HG02678 (cell line): ENCODE measurements around the gene RBBP7.
"Not testable (repeated sequence)": the region's sequence is repeated elsewhere in the genome, so short reads cannot be mapped to it uniquely, and the experiment has no call there.

ENCODE experiments used
- ATAC-seq: cut with Tn5 transposase; IDR thresholded peaks from one replicate; pipeline ENCODE4 v1.9.1; 2021; ENCODE audit warnings: mild to moderate bottlenecking, moderate library complexity; ENCODE audit not compliant: unreplicated experiment

Gene RBBP7

DNA sequence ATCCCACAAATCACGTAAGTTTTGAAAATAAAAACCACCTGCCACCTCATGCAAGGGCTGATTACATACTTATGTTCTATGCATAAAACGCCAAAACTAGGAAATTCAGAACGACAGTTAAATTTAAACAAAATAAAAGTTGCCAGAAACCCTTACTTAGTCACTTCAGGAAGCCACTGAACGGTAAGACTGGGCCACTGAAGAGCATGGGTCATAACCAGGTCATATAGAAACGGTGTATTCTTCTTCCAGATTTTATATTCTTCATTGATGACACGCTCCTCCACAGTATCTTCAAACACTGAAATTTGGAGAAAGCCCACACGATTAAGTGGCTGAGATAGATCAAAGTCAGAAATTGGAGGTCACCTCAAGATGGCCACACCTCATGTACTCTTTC is 1.2 kb downstream of the RBBP7 start:
- no peak for ATAC-seq

DNA sequence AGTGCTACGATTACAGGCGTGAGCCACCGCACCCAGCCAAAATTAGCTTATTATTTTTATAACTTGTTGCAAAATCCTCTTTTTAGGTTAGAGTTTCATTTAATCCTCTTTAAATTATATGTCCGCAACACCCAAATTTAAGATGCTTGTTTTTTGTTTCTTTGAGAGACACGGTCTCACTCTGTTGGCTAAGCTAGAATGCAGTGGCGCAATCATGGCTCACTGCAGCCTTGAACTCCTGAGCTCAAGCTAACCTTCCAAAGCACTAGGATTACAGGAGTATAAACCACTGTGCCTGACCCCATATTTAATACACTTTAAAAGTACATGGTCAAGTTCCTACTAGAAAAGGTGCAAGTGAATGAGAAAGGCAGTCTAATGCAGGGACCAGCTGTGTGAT is 2.2 kb downstream of the RBBP7 start:
- no peak for ATAC-seq

DNA sequence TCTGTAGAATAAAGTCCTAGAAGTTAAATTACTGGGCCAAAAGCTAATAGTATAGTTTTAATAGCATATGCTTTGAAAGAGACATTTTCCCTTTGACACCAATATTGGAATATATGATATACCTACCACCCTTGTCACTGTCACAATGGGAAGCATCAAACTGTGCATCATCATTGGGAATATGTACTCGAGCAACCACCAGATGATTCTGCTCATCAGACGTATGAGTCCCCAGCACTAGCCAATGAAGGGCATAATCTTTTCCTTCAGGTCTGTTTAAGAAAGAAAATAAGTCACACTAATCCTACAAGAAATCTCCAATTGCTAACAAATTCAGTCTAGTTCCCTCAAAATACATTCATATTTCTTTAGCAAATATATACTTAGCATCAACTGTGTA is 7.3 kb downstream of the RBBP7 start:
- ATAC-seq, result no peak

DNA sequence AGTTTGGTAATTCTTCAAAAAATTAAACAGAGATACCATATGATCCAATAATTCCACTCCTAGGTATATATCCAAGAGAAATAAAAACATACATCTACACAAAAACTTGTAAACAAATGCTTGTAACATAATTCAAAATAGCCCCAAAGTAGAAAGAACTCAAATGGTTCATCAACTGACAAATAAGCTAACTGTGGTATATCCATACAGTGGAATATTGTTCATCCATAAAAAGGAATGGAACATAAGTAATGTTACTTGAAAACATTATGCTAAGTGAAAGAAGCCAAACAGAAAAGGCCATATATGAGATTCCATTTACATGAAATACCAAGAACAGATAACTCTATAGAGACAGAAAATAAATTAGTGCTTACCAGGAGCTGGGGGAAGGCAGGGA is 13.4 kb downstream of the RBBP7 start:
- ATAC-seq, result no peak

DNA sequence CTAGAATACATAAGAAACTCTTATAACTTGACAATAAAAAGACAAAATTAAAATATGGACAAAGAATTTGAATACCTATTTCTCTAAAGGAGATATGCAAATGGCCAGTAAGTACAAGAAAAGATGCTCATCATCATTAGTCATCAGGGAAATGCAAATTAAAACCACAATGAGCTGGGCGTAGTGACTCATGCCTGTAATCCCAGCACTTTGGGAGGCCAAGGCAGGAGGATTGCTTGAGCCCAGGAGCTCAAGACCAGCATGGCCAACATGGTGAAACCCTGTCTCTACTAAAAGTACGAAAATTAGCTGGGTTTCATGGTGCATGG is 14.1 kb downstream of the RBBP7 start:
- not testable (repeated sequence) for ATAC-seq

DNA sequence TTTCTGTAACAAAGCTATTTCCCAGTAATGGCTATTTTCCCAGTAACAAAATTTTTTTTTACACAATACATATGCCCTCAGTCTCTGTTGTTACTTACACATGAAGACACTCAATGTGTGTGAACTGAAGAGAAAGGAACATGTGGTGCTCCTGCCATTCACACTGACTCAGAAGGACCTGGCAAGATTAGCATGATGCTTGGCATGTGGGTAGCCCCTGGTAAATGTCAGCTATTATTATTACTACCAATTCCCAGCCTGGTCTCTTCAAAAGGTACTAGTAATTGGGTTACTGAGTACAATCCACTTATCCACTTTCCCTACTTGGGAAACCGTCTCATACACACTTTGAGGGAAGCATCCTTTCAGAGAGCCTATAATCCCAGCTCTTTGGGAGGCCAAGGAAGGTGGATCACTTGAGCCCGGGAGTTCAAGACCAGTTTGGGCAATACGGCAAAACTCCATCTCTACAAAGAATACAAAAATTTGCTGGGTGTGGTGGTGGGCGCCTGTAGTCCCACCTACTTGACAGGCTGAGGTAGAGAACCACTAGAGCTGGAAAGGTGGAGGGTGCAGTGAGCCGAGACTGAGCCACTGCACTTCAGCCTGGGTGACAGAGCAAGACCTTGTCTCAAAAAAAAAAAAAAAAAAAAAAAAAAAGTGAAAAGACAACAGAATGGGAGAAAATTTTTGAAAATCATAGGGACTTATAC is 14.6 kb downstream of the RBBP7 start:
- ATAC-seq, result no peak

DNA sequence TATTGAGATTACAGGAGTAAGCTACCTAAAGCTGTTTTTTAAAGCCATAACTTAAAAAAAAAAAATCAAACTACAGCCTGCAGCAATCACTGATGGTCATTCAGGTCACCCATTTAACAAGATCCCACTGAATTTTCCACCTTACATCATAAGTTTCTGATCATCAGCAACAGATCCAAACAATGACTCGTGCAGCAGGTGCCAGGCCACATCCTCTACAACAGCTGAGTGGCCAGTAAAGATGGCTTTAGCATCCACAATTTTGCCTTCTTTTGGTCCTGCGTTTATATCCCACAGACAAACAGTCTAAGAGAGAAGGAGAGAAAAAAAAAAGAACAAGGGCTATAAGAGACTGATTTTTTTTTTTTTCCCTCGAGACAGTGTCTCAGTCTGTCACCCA is 16.6 kb downstream of the RBBP7 start:
- no peak for ATAC-seq

DNA sequence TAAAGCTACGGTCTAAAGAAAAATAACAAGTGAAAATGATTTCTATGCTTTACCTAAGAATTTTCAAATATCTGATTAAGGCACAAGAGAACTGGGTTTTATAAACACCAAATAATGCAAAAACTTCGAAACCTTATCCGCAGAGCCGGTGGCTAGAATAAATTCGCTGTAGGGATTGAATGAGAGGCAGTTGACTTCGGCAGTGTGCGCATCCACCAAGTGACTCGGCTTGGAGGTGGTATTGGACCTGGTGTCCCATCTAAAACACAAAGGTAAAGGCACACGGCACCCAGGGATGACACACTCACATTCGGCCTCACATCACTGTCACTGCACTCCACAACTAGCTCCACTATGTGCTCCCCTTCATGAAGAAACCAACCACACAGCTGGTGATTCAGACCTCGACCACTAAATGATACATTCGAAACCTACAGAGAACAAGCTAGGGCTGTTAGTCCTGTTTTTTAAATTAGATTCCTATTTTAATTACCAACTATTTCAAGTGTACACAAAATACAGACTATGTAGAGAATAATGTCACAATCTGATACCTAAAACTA is 17.5 kb downstream of the RBBP7 start:
- ATAC-seq, result no peak

DNA sequence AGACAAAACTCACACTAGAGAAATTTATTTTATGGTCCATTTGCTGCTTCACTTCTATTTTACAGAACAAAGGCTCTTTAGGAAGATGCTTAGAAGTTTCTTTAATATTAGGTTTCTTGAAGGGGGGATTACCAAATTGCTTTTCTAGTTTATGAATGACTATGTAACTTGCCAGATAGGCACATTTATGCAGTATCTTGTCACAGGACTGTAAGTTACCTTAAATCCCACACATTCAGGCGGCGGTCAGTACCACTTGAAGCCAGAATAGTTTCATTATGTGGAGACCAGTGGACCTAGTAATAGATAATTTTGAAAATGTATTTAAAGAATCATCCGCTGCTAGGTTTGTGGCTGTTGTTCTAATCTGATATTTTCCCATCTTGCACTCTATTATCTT is 18.3 kb downstream of the RBBP7 start:
- ATAC-seq, result no peak

DNA sequence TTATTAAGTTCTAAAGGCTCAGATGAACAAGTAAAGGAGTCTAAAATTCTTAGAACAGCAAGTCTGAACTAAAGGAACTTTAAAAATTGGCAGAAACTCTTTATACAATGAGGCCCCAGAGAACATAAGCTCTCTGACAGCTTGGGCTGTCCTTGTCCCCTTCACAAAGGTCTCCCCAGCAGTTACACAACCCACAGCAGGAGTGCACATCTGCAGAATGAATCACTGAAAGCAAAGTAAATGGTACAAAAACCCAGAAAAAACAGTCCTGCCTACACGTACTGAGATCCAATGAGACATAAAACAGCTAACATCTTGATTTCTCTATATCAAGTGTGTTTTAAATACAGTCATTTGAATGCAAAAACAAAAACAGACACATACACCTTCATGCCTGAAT is 18.7 kb downstream of the RBBP7 start:
- ATAC-seq, result no peak

DNA sequence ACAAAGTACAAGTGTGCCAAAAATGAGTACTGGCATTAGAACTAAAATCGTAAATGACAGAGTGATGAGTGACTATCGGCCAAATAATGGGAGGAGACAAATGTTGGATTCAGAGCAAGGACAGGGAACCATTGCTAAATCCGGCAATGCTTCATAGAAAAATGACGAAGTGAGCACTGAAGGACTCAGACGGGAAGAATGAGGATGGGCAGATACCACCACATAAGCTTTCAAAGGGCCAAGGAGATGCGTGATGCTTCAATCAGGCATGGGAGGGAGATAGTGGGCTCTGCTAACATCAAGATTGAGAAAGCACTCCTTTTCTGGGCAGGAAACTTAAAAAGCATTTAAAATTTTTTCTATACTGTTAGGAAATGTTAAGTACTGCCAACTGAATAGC is 21.6 kb downstream of the RBBP7 start:
- ATAC-seq, result no peak

DNA sequence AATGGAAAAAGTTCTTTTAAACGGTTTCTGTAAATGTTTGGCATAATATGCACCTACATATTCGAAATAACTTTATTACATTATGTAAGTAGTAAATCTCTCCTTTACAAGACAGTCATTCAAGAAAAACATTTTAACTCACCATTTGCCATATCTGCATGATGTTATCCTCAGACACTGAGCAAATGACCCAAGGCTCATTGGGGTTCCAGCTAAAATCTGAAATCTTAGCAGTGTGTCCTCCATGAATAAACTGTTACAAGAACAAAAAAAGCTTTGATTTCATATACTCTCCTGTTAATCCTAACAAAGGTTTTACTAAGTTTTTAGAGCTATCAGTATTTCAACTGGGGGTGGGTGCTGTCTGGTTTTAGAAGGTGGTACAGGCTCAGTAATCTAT is 24.5 kb downstream of the RBBP7 start:
- ATAC-seq, result no peak

DNA sequence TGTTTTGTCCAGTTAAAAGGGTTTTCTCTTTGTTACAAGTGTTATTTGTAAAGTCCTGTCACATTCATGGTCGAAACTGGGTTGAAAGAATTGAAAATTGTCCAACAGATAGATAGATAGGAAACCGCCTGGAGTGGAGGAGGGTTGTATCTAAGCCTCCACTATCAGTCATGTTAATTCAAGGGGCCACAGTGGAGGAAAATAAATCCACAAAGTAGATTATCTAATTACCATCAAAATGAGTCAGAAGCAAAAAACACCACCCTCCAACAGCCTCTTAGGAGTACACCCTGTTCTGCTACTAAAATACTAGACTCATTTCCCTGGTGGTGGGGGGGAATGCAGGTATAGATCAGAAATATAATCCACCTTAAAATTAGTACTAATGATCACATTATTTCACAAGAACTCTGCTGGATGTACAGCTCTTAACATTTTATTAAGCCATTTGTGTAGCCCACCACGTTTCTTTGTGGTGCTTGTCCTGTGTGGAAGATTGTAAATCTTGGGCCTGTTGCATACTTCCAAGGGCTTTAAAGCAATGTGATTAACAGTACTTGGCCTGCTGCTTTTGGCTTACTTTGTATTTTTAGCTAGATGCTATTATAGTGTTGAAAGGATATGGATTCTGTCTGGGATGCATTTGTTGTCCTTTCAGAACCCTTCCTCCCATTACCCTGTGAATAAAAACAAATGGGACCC is 26.8 kb downstream of the RBBP7 start:
- no peak for ATAC-seq

DNA sequence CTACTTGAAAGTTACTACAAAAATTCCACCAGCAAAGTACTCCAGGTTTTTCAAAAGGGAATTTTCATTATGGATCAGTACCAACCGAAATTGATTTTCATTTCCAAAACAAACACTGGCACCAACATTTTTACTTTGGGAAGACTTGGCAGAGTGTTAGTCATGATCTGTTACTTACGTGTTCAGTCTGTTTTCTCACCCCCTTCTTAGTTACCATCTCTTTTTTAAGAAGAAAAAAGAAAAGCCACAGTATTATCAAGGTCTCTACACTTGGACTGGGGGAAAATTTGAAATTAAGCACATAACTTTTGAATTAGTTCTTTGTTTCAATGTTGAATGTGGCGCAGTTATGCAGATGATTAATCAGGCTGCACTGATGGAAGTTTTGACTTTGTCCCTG is 27.5 kb downstream of the RBBP7 start:
- ATAC-seq, result no peak

DNA sequence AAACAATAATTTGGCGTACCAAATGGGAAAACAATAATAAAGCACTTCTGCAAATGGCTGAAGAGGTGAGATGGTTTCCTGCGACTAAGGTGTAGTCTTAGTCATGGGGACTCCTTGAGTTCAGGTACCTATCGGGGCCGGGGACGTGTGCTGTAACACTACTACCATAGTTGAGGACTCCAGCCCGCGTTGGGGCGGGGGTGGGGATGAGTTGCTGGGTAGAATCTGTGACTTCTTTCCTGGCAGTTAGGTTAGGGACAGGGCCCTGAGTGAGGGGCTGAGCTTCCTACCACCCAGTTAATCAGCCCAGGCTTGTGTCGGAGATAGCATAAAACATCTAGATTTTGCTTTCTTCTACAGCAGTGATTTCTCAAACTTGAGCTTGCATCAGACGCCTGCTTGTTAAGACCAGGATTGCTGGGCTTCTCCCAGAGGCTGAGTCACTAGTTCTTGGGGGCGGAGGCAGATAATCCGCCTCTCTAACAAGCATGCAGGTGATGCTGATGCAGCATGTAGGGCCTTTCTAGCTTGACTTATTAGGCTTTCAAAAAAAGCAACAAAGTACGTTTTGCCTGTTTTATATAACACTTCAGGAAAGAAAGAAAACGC is 30.2 kb downstream of the RBBP7 start:
- no peak for ATAC-seq

DNA sequence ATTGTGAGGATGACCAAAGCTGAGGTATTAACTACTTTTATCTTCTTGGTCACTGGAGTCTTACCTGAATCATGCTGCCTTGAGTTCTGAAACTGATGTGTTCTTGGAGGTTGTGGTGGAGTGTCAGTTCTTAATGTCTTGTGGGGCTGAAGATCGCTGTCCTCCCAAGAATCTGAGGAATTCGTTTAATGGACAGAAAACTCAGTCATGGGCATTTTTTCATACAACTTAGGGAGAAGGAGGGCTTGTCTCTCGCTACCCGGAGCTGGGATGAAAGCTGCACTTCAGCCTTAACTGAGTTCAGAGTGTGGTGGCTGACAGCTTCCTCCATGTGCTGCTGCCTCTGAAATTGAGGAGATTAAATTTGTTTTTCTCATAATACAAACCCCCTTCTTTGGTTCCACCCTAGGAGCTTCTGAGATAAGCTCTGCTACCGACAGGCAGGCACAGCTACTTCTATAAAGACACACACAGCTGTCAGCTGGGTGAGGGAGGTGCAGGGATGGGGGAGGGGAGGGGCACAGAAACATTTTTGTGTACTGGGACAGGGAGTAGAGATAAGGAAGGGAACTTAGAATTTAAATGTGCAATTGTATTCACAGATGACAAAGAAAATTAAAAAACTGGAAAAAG is 30.8 kb downstream of the RBBP7 start:
- no peak for ATAC-seq

DNA sequence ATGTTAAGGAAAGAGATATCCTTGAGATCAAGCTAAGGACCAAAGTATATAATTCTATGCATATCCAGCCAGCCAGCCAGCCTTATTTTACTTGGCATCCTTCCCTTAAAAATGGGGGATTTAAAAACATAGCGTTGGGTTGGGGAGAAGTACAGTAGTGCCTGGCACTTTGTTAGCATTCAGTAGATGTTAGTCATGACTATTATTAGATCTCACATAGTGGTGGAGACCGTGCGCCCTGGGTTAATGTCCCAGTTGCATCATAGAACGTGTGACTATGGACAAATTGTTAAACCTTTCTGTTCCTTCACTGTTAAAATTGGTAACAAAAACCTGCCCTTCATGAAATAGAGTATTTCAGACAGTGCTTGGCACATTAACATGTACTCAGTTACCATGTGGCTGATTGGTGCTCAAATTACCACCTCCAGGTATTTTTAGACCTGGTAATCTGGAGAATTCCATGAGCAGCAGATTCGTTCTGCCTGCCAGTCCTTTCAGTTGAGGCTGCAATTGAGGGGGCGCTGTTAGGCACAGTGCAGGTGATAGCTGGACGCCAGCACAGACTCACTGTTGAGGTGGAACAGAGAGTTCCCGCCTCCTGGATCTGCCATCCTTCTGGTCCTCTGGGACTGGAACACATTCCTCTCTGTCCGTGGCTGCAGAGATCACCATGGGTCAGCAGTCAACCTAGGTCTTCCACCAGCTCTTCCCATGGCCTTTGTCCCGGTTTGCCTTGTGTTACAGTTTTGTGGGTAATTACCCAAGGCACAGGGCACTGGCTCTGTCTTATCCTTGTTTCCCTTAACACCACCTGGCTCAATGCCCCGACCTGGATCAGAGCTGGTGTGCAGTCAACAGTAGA is 31.7 kb downstream of the RBBP7 start:
- ATAC-seq, result no peak

DNA sequence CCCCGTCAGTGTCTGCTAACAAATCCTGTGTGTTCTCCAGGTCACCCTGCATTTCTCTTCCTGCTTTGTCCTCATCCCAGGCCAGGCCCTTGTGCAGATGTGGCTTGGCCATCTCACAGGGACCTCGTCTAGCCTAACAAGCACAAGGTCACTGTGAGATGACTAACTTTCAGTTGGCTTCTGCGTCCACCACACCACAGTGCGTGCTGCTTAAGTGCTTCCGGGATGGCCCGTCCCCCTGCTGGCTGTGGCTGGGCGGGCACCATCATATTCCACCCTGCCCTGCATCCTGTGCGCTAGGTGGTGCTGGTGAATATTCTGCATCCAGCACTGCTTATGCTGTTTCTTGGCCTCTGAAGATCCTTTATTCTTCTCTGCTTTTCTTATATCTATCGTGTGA is 33.8 kb downstream of the RBBP7 start:
- ATAC-seq, result no peak

DNA sequence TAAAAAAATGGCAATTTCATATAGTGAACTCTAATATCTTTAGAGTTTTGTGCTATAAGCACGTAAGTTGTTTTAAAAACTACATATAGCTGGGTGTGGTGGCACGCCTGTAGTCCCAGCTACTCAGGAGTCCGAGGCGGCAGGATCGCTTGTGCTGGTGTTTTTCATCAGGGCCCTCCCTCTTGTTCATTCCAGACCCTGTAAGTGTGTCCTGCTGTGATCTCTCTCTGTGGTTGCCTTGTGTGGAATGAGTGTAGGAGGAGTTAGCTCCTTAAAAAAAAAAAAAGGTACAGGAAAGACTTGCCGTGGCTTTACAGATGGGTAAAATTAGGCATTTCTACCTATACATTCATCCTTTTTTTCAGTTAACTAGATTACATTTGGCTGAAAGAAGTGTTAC is 35.4 kb downstream of the RBBP7 start:
- ATAC-seq, result no peak

DNA sequence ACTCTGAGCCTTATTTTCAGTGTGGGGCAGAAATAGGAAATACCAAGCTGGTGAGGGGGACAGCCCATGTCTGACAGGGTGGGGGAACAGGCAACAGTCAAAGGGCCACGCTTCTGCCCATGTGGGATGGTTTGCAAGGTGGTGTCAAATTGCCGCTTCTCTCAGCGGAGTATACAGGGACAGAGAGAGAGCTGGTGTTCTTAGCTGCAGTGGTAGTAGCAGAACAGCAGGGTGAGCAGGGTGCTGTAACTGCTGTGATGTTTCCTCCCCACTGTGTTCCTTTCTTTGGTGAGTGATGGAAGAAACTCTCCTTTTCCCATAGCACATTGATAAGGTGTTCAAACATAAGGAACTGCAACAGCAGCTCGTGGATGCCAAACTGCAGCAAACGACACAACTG is 37.9 kb downstream of the RBBP7 start:
- ATAC-seq, result no peak
